Lower leg skin (tissue), 4 donors: ENCODE data around the gene PRSS1. TPM values are rescaled to one million over a fixed set of nuclear protein-coding genes. Genes with fewer than 3 reads are reported as not detected.
A peak's percentile ranks its signal among the peaks of the same experiment; 100 is the strongest.
"Not testable (repeated sequence)": the region's sequence is repeated elsewhere in the genome, so short reads cannot be mapped to it uniquely, and the experiment has no call there.

Experiments used
- DNase-seq, 2 donors: peaks; one replicate each; pipeline ENCODE4 v3.0.0-alpha.2; 2019; ENCODE audit warnings: low spot score in 2 of 2
- H3K4me3 ChIP-seq: fragments of 200-600 bp; sonication (generic); 2 replicates; pipeline ENCODE4 v1.5.1; 2017; ENCODE audit warnings: mild to moderate bottlenecking, low read depth; ENCODE audit not compliant: poor library complexity, severe bottlenecking
- CTCF ChIP-seq, 3 donors: fragments of 450-650 bp; IDR thresholded peaks; one replicate each; pipeline ENCODE4 v1.5.1; 2016; ENCODE audit warnings: antibody characterized with exemption in 3 of 3, mild to moderate bottlenecking in 3 of 3, moderate library complexity in 2 of 3
- POLR2A ChIP-seq, 2 donors: fragments of 450-650 bp; IDR thresholded peaks; one replicate each; pipeline ENCODE4 v1.6.1; 2016 to 2017; ENCODE audit warnings: antibody characterized with exemption in 2 of 2, mild to moderate bottlenecking in 1 of 2, moderate library complexity in 1 of 2
- WGBS, 2 donors: methylation state at CpG; one replicate each; pipeline ENCODE4 v1.1.5; 2018; 5-methylcytosine and 5-hydroxymethylcytosine counted together
- intact Hi-C: fragments of 100-400 bp; cut with DNase I; formaldehyde crosslinking; loops from one replicate; pipeline ENCODE4 v1.15.0; 2023; ENCODE audit warnings: low total_unique reads
- total RNA-seq, 4 donors: library from RNA; depleted of rRNA; stranded (reverse); fragments of >200 nt; gene quantifications; one replicate each; pipeline ENCODE4 v1.1.0, GENCODE V29; 2016

PRSS1 gene
- total RNA-seq, 4 donors from 2014 or later, result 3.0 TPM; not detected in 3

GRCh38 chr7:142760071-142760642, 10.9 kb downstream of the PRSS1 start:
- DNase-seq, result peak in 1 of 2 donors; percentile 32
- intact Hi-C loops, result no loop called here
- WGBS, 2 donors, result 73 to 74% methylated on average over 5 of the region's 5 CpGs
- no peak overlapping the region for H3K4me3 ChIP-seq
- TF ChIP-seq CTCF (IDR thresholded peaks at IDR 0.05), result no peak
- no peak for TF ChIP-seq POLR2A (IDR thresholded peaks at IDR 0.05)

GRCh38 chr7:142761606-142762005, 12.3 kb downstream of the PRSS1 start:
- DNase-seq, result peak in 1 of 2 donors; percentile 46
- H3K4me3 ChIP-seq, intact Hi-C loops: not testable (repeated sequence)
- WGBS, 2 donors, result 43 to 70% methylated on average over 2 of the region's 2 CpGs

- TF ChIP-seq CTCF (IDR thresholded peaks at IDR 0.05) (no peak), POLR2A (IDR thresholded peaks at IDR 0.05) (no peak)
- WGBS, 2 donors, result 89 to 93% methylated on average over 1 of the region's 1 CpG
- intact Hi-C loops, result no loop called here
- peak in 1 of 2 donors; percentile 40 for DNase-seq
- no peak overlapping the region for H3K4me3 ChIP-seq
Measured at GRCh38 chr7:142762104-142762503, 12.8 kb downstream of the PRSS1 start.

GRCh38 chr7:142767451-142767850, 18.2 kb downstream of the PRSS1 start:
- H3K4me3 ChIP-seq, result no peak overlapping the region
- no peak for DNase-seq
- intact Hi-C loops, result no loop called here
- WGBS, 2 donors, result 75 to 78% methylated on average over 3 of the region's 3 CpGs
- no peak for TF ChIP-seq POLR2A (IDR thresholded peaks at IDR 0.05)
- TF ChIP-seq CTCF (IDR thresholded peaks at IDR 0.05), result no peak

GRCh38 chr7:142767861-142768260, 18.6 kb downstream of the PRSS1 start:
- intact Hi-C loops, result no loop called here
- WGBS, 2 donors, result 80 to 88% methylated on average over 1 of the region's 1 CpG
- no peak for DNase-seq
- TF ChIP-seq CTCF (IDR thresholded peaks at IDR 0.05), result no peak
- TF ChIP-seq POLR2A (IDR thresholded peaks at IDR 0.05), result no peak
- no peak overlapping the region for H3K4me3 ChIP-seq

GRCh38 chr7:142768885-142769284, 19.6 kb downstream of the PRSS1 start:
- H3K4me3 ChIP-seq, intact Hi-C loops, DNase-seq: not testable (repeated sequence)
- WGBS, 2 donors, result 73 to 78% methylated on average over 3 of the region's 3 CpGs

- H3K4me3 ChIP-seq, result no peak within 1 kb of the TSS
- DNase-seq, result no peak
- 84 to 85% methylated on average over 7 of the region's 7 CpGs for WGBS, 2 donors
- intact Hi-C loops, result no loop called here
- TF ChIP-seq POLR2A (IDR thresholded peaks at IDR 0.05), result no peak
- TF ChIP-seq CTCF (IDR thresholded peaks at IDR 0.05), result no peak
Measured at GRCh38 chr7:142770661-142771352, 21.5 kb downstream of the PRSS1 start, which contains the start of gene PRSS2. PRSS2 (plus strand) TSS chr7:142770970; CDS start chr7:142770983, 13 bp downstream.
